NB4 (cell line): ENCODE results near the gene DDX20.

ENCODE experiments used
- POLR2A ChIP-seq: IDR thresholded peaks from 2 replicates; pipeline ENCODE4 v1.6.1; 2011; ENCODE audit warnings: mild to moderate bottlenecking; ENCODE audit not compliant: insufficient read length; ENCODE audit errors: extremely low read depth
- TF ChIP-seq, protein P1 (sequence below): IDR thresholded peaks from one replicate; pipeline ENCODE4 v1.5.1; 2012; ENCODE audit warnings: low read depth, low read length

DNA sequence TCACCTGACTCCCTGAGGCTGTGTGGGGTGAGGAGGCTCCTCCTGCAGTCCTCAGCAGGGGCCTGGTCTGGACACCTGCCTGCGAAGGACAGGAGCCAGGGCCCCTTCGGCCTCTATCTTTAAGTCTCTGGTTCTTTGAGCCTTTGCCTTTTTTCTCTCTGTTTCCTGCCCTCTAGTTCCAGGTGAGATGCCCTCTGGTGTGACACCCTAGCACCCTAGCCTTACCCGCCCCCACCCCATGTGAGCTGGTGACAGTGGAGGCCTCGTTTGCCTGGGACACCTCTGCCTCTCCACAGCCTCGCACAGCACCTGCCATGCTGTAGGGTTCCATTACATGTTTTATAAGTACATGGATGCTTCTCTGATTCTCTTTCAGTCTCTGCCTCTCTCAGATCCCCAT is 47.3 kb downstream of the DDX20 start:
- TF ChIP-seq, protein P1, sequence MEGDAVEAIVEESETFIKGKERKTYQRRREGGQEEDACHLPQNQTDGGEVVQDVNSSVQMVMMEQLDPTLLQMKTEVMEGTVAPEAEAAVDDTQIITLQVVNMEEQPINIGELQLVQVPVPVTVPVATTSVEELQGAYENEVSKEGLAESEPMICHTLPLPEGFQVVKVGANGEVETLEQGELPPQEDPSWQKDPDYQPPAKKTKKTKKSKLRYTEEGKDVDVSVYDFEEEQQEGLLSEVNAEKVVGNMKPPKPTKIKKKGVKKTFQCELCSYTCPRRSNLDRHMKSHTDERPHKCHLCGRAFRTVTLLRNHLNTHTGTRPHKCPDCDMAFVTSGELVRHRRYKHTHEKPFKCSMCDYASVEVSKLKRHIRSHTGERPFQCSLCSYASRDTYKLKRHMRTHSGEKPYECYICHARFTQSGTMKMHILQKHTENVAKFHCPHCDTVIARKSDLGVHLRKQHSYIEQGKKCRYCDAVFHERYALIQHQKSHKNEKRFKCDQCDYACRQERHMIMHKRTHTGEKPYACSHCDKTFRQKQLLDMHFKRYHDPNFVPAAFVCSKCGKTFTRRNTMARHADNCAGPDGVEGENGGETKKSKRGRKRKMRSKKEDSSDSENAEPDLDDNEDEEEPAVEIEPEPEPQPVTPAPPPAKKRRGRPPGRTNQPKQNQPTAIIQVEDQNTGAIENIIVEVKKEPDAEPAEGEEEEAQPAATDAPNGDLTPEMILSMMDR, result no peak
- TF ChIP-seq POLR2A, result no peak
